AG09309 (cell line): Measurements from ENCODE around the gene RELT.

Experiments used
- DNase-seq: peaks from one replicate; pipeline ENCODE4 v3.0.0-alpha.2; 2010; ENCODE audit warnings: low read depth
- H3K4me3 ChIP-seq: 2 replicates; pipeline ENCODE4 v1.5.1; 2011; ENCODE audit warnings: mild to moderate bottlenecking, low read depth, low read length, moderate library complexity; ENCODE audit not compliant: control insufficient read depth
- CTCF ChIP-seq: IDR thresholded peaks from 2 replicates; pipeline ENCODE4 v1.5.1; 2011; ENCODE audit warnings: mild to moderate bottlenecking, low read depth, low read length, inconsistent platforms; ENCODE audit not compliant: insufficient read depth, control insufficient read depth; ENCODE audit errors: missing control alignments

The RELT gene

DNA sequence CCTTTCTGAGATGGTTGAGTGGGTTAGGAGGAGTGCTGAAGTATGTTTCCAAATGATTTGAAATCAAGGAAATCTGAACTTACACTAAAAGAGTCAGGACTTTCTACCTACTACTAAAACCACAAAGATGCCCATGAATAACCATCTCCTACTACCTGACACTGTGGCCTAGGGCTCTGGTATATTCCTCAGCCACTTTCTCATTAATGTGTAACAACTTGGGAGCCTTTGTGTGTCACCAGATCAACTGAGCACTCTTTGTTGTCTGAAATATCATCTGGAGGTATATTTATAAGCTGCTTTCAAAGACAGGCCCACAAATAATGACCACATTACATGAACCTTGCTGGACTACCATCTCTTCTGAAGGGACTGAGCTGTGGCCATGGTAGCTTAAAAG, 43.9 kb downstream of the RELT start:
- TF ChIP-seq CTCF: no peak
- DNase-seq: no peak
- H3K4me3 ChIP-seq: no peak overlapping the region

- no peak for DNase-seq
- H3K4me3 ChIP-seq: no peak overlapping the region
- TF ChIP-seq CTCF: no peak
Observed at GRCh38 chr11:73422886-73423285, 46.7 kb downstream of the RELT start.

- DNase-seq: no peak
- H3K4me3 ChIP-seq: no peak overlapping the region
- no peak for TF ChIP-seq CTCF
Observed at GRCh38 chr11:73423506-73423905, 47.3 kb downstream of the RELT start.

DNA sequence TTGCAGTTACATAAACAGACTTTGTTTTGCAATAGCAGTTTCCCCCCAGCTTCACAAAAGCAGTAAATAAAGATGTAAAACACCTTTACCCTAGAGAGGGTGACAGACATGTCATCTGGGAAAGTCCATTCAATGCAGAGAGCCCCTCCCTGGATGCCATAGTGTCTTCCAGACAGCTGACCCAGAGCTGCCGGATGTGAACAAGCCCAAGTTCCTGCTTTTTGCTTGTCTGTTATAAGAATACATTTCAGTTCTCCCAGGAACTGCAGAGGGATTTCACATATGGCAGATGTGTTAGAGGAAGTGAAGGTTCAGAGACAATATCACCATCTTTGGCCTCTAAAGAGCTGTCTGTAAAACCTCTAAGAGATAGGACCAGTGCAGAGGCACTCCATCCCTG, 48.9 kb downstream of the RELT start:
- H3K4me3 ChIP-seq: no peak overlapping the region
- no peak for TF ChIP-seq CTCF
- DNase-seq: no peak

DNA sequence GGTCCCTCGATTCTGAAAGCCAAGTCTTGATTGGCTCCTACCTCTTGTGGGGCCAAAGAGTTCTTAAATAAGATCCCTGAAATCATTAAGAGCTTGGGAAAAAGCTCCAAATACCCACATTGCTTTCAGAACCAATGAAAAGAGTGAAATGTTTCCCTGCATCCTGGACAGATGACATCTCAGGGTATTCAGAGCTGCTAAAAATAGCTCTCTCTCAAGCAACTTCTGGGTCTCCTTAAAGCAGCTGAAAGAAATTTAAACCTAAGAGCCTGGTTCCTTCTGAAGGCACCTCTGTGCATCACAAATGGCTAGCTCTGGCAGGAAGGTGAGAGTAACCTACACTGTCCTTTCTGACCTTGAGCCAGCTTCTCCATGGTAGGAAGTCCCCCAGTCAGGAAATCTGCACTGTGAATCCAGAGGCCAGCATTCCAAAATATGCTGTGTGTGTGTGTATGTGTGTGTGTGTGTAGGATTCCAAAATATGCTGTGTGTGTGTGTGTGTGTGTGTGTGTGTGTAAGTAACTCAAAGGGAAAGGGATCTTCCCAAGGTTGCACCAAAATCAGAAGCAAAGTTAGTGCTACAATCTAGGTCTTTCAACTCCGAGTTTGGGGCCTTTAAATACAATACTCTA, 50.1 kb downstream of the RELT start:
- DNase-seq: peak; percentile 33
- TF ChIP-seq CTCF: no peak
- no peak overlapping the region for H3K4me3 ChIP-seq

- DNase-seq: no peak
- no peak overlapping the region for H3K4me3 ChIP-seq
- no peak for TF ChIP-seq CTCF
Observed at GRCh38 chr11:73428227-73428626, 52.0 kb downstream of the RELT start.

- no peak overlapping the region for H3K4me3 ChIP-seq
- no peak for DNase-seq
- no peak for TF ChIP-seq CTCF
Observed at GRCh38 chr11:73428699-73429098, 52.5 kb downstream of the RELT start.
